ENCODE results near the gene ABCA12. TPM values are rescaled to one million over a fixed set of nuclear protein-coding genes. Genes with fewer than 3 reads are reported as not detected.

ABCA12 gene
- total RNA-seq, 3 donors from 2014 or later, result 3.6 to 4.0 TPM; not detected in 1

DNA sequence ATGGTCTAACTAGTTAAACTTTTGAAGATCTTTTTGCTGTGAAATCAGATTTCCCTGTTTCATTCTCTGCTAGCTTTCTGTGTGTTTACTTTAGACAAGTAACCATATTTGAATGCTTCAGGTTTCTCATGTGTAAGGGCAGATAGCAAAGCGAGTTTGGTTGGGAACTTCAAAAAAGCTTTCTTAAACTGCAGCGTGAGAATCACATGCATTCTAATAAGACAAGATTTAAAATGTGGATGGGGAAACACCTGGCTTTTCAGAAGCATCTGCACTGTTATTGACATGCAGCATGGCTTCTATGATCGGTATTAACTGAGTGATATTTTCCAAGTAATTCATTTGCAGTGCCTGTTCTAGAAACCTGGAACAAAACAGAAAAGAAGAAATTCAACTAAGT is 119.3 kb downstream of the ABCA12 start:
- H3K27ac ChIP-seq, result no peak overlapping the region
- TF ChIP-seq POLR2A (IDR thresholded peaks at IDR 0.05) (no peak), POLR2AphosphoS5 (IDR thresholded peaks at IDR 0.05) (no peak), CTCF (IDR thresholded peaks at IDR 0.05) (no peak)
- H3K27me3 ChIP-seq, result no peaks in the 10 kb centered on the region
- H3K36me3 ChIP-seq, result no peaks in the 10 kb centered on the region
- no peak overlapping the region for H3K4me3 ChIP-seq
- no peaks in the 10 kb centered on the region for H3K9me3 ChIP-seq
- DNase-seq (ENCODE audit: low spot score in 2 of 2), result no peak
- no peaks in the 10 kb centered on the region for H3K4me1 ChIP-seq
- intact Hi-C loops (cut with DNase I; ENCODE audit: low total_unique reads), result no loop called here

DNA sequence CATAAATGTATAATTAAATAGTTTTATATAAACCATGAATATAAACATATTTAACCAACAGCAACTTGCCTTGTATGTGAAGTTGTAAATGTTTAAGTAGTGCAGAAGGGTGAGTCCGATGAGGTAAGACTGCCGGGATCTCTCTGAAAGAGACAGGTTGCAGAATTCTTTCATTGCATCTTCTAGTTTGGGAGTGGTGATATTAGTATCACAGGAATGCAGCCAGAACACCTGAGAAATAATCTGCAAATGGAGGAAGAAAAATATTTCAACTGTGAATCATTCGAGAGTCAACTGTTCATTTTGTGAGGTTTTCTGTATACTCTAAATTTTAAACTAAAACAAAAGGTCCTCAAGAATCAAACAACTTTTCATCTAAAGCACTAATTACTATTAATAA is 123.0 kb downstream of the ABCA12 start:
- intact Hi-C loops (cut with DNase I; ENCODE audit: low total_unique reads), result no loop called here
- no peaks in the 10 kb centered on the region for H3K27me3 ChIP-seq
- no peaks in the 10 kb centered on the region for H3K4me1 ChIP-seq
- no peaks in the 10 kb centered on the region for H3K36me3 ChIP-seq
- TF ChIP-seq POLR2AphosphoS5 (IDR thresholded peaks at IDR 0.05) (no peak), CTCF (IDR thresholded peaks at IDR 0.05) (no peak), POLR2A (IDR thresholded peaks at IDR 0.05) (no peak)
- H3K4me3 ChIP-seq, result no peak overlapping the region
- H3K9me3 ChIP-seq, result no peaks in the 10 kb centered on the region
- DNase-seq (ENCODE audit: low spot score in 2 of 2), result no peak
- H3K27ac ChIP-seq, result no peak overlapping the region

DNA sequence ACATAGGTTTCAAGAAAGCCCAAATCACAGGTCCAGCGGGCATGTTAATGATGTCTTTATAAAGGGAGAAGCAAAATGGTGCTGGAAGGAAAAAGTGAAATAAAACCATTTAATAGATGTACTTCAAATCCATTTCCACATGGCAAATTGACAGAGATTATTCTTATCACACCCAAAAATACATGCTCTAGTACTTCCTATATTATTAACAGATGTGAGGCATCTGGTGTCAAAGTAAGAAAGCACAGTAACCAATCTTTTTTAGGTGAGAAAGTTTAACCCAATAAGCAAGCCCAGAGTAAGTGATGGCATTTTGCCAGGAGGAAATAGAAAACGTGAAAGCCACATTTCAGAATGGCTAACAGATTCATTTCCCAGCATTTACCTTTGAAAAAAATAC is 128.0 kb downstream of the ABCA12 start:
- intact Hi-C loops (cut with DNase I; ENCODE audit: low total_unique reads), result no loop called here
- no peaks in the 10 kb centered on the region for H3K27me3 ChIP-seq
- H3K9me3 ChIP-seq, result no peaks in the 10 kb centered on the region
- no peak for DNase-seq (ENCODE audit: low spot score in 2 of 2)
- no peak overlapping the region for H3K27ac ChIP-seq
- TF ChIP-seq CTCF (IDR thresholded peaks at IDR 0.05) (no peak), POLR2A (IDR thresholded peaks at IDR 0.05) (no peak), POLR2AphosphoS5 (IDR thresholded peaks at IDR 0.05) (no peak)
- H3K36me3 ChIP-seq, result no peaks in the 10 kb centered on the region
- no peaks in the 10 kb centered on the region for H3K4me1 ChIP-seq
- H3K4me3 ChIP-seq, result no peak overlapping the region

DNA sequence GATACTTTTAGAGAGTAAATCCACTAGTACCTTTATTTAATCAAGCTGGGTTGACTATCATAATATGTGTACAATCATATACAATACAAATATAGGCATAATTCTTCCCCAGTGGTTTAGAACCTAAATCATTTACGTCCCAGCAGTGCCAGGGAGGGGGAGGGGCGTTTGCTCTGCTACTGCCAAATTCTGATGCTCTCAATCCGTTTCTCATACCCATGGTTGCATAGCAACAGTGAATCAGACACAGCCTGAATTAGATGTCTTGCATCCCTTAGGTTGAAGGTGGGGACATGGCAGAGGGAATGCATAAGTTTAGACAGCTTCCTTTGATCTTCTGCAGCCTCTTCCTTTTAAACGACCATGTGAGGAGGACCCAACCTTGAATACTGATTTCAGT is 135.4 kb downstream of the ABCA12 start:
- intact Hi-C loops (cut with DNase I; ENCODE audit: low total_unique reads), result no loop called here

GRCh38 chr2:215002500-215002899 is 135.9 kb downstream of the ABCA12 start:
- intact Hi-C loops (cut with DNase I; ENCODE audit: low total_unique reads), result no loop called here
- no peaks in the 10 kb centered on the region for H3K9me3 ChIP-seq
- TF ChIP-seq CTCF (IDR thresholded peaks at IDR 0.05) (peak in 2 of 3 donors; percentile 18 to 34), POLR2AphosphoS5 (IDR thresholded peaks at IDR 0.05) (no peak)

More for the DNA sequence above, 135.4 kb downstream of the ABCA12 start:
- TF ChIP-seq POLR2A (IDR thresholded peaks at IDR 0.05), result no peak
- no peak for TF ChIP-seq POLR2AphosphoS5 (IDR thresholded peaks at IDR 0.05)
- no peak for TF ChIP-seq CTCF (IDR thresholded peaks at IDR 0.05)
- Histone ChIP-seq H3K27me3 (no peaks in the 10 kb centered on the region), H3K4me1 (no peaks in the 10 kb centered on the region), H3K4me3 (no peak overlapping the region), H3K36me3 (no peaks in the 10 kb centered on the region), H3K9me3 (no peaks in the 10 kb centered on the region), H3K27ac (no peak overlapping the region)
- DNase-seq (ENCODE audit: low spot score in 2 of 2), result no peak

More at GRCh38 chr2:215002500-215002899, 135.9 kb downstream of the ABCA12 start:
- Histone ChIP-seq H3K4me1 (no peaks in the 10 kb centered on the region), H3K27ac (no peak overlapping the region), H3K36me3 (no peaks in the 10 kb centered on the region), H3K27me3 (no peaks in the 10 kb centered on the region), H3K4me3 (no peak overlapping the region)
- no peak for DNase-seq (ENCODE audit: low spot score in 2 of 2)
